ENCODE data around the gene KIF26B.

KIF26B gene

GRCh38 chr1:245154429-245155271, at the start of gene KIF26B:
Gene KIF26B (plus strand): TSS chr1:245154985. CDS start chr1:245155425, 440 bp downstream.
- ATAC-seq, result peak; percentile 31

GRCh38 chr1:245105042-245105441, 49.7 kb upstream of the KIF26B start:
- no peak for ATAC-seq
- no peak for TF ChIP-seq ZNF8 (CRISPR knock-in tag; IDR thresholded peaks at IDR 0.05)
- no peak for TF ChIP-seq POU6F1 (CRISPR knock-in tag; IDR thresholded peaks at IDR 0.05; ENCODE audit: borderline replicate concordance, low read depth)
- TF ChIP-seq OSR1 (CRISPR knock-in tag; IDR thresholded peaks at IDR 0.05), result no peak
- TF ChIP-seq TSHZ2 (CRISPR knock-in tag; IDR thresholded peaks at IDR 0.05), result no peak
- TF ChIP-seq ZNF565 (CRISPR knock-in tag; conservative IDR thresholded peaks at IDR 0.05; ENCODE audit: low read depth), result no peak
- TF ChIP-seq PATZ1 (CRISPR knock-in tag; IDR thresholded peaks at IDR 0.05; ENCODE audit: borderline replicate concordance), result no peak
- no peak for TF ChIP-seq TCF4 (CRISPR knock-in tag; IDR thresholded peaks at IDR 0.05; ENCODE audit: borderline replicate concordance)
- no peak for TF ChIP-seq ZFP3 (CRISPR knock-in tag; IDR thresholded peaks at IDR 0.05)
- TF ChIP-seq CSRNP3 (CRISPR knock-in tag; IDR thresholded peaks at IDR 0.05), result no peak
- no peak for TF ChIP-seq ZNF70 (CRISPR knock-in tag; IDR thresholded peaks at IDR 0.05)
- no peak for TF ChIP-seq ZC3H10 (CRISPR knock-in tag; IDR thresholded peaks at IDR 0.05)
- no peak for TF ChIP-seq BACH2 (CRISPR knock-in tag; IDR thresholded peaks at IDR 0.05; ENCODE audit: borderline replicate concordance)
- no peak for TF ChIP-seq CREB5 (CRISPR knock-in tag; IDR thresholded peaks at IDR 0.05; ENCODE audit: low read depth)
- no peak for TF ChIP-seq ESRRG (CRISPR knock-in tag; IDR thresholded peaks at IDR 0.05)
- no peak for TF ChIP-seq CSDC2 (CRISPR knock-in tag; IDR thresholded peaks at IDR 0.05)
- TF ChIP-seq ARNTL (CRISPR knock-in tag; IDR thresholded peaks at IDR 0.05; ENCODE audit: borderline replicate concordance, low read depth), result no peak
- no peak for TF ChIP-seq TOX (CRISPR knock-in tag; IDR thresholded peaks at IDR 0.05; ENCODE audit: borderline replicate concordance)
- TF ChIP-seq PPARA (CRISPR knock-in tag; IDR thresholded peaks at IDR 0.05; ENCODE audit: borderline replicate concordance), result no peak
- no peak for TF ChIP-seq SNAI2 (CRISPR knock-in tag; IDR thresholded peaks at IDR 0.05)
- no peak for TF ChIP-seq ISL1 (CRISPR knock-in tag; IDR thresholded peaks at IDR 0.05)

More at GRCh38 chr1:245154429-245155271, at the start of gene KIF26B:
- no peak for TF ChIP-seq ZFP3 (CRISPR knock-in tag; IDR thresholded peaks at IDR 0.05)
- no peak for TF ChIP-seq RARB (CRISPR knock-in tag; IDR thresholded peaks at IDR 0.05)
- no peak for TF ChIP-seq ZNF8 (CRISPR knock-in tag; IDR thresholded peaks at IDR 0.05)
- TF ChIP-seq ZNF565 (CRISPR knock-in tag; conservative IDR thresholded peaks at IDR 0.05; ENCODE audit: low read depth), result no peak

All from SK-N-SH treated with all-trans-retinoic acid at 6 μM for 48 hours (cell line).